Body of pancreas (tissue), 4 donors: ENCODE data around the gene TTC28.

Source experiments
- CTCF ChIP-seq, 7 experiments: fragments of 450-650 bp in 4 of 7; fragments of 200-600 bp in 3 of 7; sonication (generic) in 3 of 7; IDR thresholded peaks; one replicate each; pipeline ENCODE4 v1.5.1; 2016 to 2019; ENCODE audit warnings: antibody characterized with exemption in 7 of 7
- POLR2A ChIP-seq, 3 donors: fragments of 450-650 bp; IDR thresholded peaks; one replicate each; pipeline ENCODE4 v1.6.1; 2016; ENCODE audit warnings: antibody characterized with exemption in 3 of 3, mild to moderate bottlenecking in 2 of 3

GRCh38 chr22:28703436-28703835 lies 23.8 kb upstream of the TTC28 start:
- TF ChIP-seq POLR2A (IDR thresholded peaks at IDR 0.05) (no peak), CTCF (IDR thresholded peaks at IDR 0.05) (no peak)
